Right renal pelvis (tissue), 4 donors: ENCODE data around the gene SLC1A3. TPM values are rescaled to one million over a fixed set of nuclear protein-coding genes. Genes with fewer than 3 reads are reported as not detected.

ENCODE experiments used
- DNase-seq, 4 donors: peaks; one replicate each; pipeline ENCODE4 v3.0.0-alpha.2; 2013; ENCODE audit warnings: low read depth in 4 of 4, low spot score in 3 of 4, missing footprints in 1 of 4
- polyA plus RNA-seq, 4 donors: library from polyadenylated mRNA; unstranded; fragments of 120-200 nt; gene quantifications; one replicate each; pipeline ENCODE4 v1.2.1, GENCODE V29; 2013; ENCODE audit not compliant: insufficient read length in 4 of 4

SLC1A3 gene
- polyA plus RNA-seq, 4 donors: 2.7 to 4.9 (median 3.1) TPM

GRCh38 chr5:36682499-36682898, 76.1 kb downstream of the SLC1A3 start:
- DNase-seq: no peak

GRCh38 chr5:36683821-36684434, 77.5 kb downstream of the SLC1A3 start:
- no peak for DNase-seq

- no peak for DNase-seq
Observed at GRCh38 chr5:36685631-36686288, 79.4 kb downstream of the SLC1A3 start.

DNA sequence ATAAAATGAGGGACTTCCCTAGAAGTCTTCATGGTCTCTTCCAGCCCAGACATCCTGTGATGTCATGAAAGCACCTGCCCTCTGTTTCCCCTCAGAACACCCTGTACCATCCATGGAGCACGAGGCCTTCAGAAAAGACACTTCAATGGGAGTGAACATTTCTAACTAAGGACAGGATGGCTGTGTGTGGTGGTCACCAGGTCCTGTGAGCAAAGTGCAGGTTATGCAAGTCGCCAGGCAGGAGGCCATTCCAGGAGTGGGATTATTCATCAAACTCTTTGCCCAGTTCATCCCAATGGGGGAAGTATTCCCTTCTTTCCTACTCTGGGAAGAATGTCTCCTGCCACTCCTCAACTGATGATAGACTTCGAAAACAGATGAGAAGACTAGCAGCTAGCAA, 80.5 kb downstream of the SLC1A3 start:
- no peak for DNase-seq

- no peak for DNase-seq
Observed at GRCh38 chr5:36688722-36689121, 82.3 kb downstream of the SLC1A3 start.

- no peak for DNase-seq
Observed at GRCh38 chr5:36689225-36689624, 82.8 kb downstream of the SLC1A3 start.

DNA sequence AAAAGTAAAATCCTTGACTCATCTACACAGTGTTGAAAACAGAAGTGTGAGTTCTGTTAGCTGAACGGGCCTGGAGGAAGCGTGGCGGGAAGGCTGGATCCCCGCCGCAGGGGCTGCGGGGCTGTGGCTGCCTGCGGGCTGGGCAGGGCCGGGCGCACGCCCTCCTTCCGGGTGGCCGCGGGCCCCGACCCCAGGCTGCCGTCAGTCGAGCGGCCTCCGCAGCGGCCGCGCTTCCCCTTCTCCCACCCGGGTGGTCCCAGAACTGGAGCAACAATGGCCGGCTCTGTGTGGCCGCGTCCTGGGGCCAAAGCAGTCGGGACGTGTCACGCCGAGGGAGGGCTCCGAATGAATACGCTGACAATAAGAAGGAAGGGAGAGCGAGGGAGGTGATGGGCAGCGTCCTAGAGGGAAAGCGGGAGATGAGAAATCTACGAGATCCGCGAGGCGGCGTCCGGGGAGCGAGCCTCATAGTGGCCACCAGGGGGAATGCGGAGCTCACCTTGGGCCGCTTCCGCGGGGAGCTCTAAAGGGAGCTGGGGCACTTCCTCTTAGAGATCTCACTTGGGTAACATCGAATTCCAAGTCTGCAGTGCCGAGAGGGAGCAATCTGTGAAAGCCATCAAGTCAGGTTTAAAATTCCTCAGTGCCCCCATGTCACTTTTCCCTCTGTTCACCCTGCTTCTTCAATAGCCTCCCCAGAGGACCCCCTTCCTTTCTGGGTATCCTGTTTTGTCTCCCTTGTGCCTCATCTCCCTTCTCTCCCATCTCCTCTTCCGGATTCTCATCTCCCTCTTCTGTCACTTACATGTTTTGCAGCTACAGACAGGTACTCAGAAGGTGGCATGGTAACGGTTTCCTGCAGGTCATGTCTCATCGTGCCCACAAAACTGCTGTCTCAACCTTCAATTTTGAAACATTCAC, 83.9 kb downstream of the SLC1A3 start:
- DNase-seq: peak in 2 of 4 donors; percentile 55 to 60

GRCh38 chr5:36691226-36691625, 84.8 kb downstream of the SLC1A3 start:
- no peak for DNase-seq

- DNase-seq: no peak
Observed at GRCh38 chr5:36691696-36692371, 85.4 kb downstream of the SLC1A3 start.

DNA sequence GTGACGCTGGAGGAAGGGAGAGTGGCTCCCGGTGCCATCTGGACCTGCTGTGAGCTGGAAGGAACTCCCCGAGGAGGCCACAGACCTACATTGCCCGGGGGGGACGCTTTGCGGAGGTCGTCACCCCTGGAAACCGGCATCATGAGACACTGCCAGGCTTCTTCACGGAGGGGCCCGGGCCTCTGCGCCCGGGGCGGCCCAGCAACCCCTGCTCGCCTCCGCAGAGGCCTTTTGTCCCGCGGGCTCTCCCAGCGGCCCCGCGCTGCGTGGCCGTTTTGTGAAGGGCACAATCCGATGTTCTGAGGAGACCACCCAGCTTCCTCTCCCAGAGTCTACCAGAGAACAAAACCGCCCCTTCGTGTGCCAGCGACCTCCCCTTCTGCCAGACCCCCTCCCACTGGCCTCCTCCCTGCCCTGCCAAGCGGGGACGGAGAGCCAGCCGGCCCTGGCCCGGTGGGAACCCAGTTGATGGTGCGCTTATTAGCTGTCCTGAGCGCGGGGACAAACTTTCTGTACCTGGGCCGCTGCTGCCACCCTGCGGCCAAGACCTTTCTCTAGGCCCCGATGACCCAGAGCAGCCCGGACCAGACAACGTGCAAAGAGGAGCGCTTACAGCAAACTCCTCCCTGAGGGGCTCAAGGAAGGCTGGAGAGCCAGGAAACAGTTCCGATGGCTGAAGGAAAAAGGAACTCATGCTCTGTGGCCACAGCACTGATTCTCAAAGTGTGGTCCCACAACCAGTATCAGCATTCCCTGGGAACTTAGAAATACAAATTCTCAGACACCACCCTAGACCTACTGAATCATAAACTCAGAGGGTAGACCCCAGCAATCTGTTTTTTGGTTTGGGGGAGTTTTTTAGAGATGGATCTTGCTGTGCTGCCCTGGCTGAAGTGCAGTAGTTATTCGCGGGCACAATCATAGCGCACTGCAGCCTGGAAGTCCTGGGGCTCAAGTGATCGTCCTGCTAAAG, 86.7 kb downstream of the SLC1A3 start:
- peak in 2 of 4 donors; percentile 58 to 65 for DNase-seq

GRCh38 chr5:36694351-36694750, 87.9 kb downstream of the SLC1A3 start:
- no peak for DNase-seq

DNA sequence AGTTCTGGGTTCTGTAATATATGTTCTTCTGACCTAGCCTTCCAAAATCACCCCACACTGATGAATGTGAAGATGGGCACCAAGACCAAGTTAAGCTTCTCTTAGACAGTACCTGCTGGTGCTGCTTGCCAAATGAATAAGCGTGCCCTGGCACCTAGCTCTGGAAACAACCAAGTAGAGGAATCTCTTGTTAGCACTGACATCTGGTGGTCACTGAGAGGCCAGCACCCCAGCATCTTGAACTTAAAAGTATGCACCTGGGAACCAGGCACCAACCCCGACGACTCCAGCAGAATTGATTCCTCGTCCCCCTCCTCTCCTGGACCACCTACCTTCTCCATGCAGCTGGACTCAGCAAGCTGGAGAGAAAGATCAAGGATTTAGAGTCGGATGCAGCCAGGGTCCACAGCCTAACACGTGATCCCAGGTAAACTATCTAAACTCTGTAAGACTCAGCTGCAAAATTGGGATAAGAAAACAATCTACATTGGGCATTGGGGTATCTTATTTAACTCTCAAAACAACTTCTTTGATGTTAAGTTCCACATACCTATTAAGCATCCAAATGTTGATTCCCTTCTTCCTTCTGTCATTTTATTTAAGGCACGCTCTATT, 89.8 kb downstream of the SLC1A3 start:
- no peak for DNase-seq

DNA sequence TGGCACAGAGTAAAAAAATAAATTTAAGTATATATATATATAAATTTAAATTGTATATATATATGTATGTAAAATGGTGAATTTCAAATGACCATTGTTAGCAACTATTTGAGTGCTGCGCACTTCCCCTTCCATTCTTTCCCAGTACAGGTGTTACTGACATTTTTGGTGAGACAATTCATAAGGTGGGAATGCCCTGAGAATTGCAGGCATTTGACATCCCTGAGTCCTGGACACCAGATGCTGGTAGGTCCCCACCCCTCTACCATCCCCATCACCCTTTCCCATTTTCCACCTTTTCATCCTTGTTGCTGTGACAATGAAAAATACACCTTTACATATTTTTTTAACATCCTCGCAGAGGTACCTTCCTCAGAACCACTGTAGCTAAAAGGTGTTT, 91.6 kb downstream of the SLC1A3 start:
- no peak for DNase-seq

- no peak for DNase-seq
Observed at GRCh38 chr5:36701085-36701698, 94.8 kb downstream of the SLC1A3 start.

DNA sequence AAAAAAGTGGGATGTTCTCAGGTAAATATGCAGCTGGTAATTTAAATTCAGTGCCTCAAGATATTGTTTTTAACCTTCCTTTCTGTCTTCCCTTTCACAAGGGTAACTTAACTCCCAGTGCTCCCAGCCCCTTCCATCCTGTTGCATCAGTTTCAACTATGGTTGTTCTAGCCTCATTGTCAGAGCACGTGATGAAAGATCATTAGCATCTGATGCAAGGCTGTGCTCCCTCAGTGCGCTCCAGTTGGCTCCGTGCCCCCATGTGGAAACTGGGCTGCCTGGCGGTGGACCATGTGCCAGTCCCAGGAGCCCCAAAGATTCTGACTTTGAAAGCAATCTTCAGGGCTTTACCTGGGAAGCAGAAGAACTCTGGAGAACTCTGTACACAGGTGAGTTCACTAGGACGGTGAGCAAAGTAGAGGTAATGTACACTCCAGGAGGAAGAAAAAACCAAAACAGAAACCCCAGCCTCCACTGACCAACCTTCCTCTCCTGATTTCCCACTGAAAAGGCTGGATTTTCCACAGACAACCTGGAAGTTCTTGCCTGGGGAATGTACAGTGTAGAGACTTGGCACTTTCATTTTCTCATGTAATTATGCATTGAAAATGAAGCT, 96.9 kb downstream of the SLC1A3 start:
- no peak for DNase-seq

DNA sequence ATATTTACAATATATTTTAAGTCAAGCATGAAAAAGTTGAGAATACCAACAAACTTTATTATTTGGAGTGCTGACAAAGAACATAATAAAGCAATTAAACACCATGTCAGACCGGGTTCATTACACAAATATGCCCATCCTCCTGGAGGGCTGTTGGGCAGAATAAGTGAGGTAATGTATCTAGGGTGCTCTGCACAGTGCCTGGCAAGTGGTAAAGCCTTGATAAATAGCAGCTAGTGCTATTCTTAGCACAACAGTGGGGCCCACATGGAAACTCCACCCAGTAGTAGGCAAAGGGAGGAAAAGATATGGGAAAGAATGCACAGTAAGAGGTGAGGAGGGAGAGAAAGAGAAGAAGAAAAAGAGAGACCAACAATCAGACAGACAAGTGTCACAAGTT, 97.7 kb downstream of the SLC1A3 start:
- no peak for DNase-seq

DNA sequence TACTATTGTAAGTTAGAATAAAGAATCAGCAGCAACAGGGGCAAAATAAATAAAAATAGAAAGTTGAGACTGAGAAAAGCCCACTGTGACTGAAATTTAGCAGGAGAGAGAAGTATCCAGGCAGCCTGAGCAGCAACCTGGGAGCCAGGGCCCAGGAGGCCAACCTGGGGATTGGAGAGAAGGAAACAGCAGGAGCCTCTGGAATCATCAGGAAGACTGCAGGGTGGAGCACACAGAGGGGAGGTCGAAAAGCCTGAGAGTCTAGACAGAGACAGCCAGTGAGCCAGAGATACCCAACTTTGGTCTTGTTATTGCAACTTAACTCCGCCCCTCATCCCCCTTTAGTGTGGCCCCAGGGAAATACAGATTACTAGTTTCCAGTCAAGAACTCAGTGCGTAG, 98.6 kb downstream of the SLC1A3 start:
- DNase-seq: no peak

GRCh38 chr5:36706662-36707061, 100.3 kb downstream of the SLC1A3 start:
- DNase-seq: no peak
